H9 (cell line): ENCODE results near the gene ASTN2. TPM values are rescaled to one million over a fixed set of nuclear protein-coding genes. Genes with fewer than 3 reads are reported as not detected.

Experiments
- DNase-seq: peaks from one replicate; pipeline ENCODE4 v3.0.0-alpha.2; 2017
- H2AFZ ChIP-seq: one replicate; pipeline ENCODE4 v1.6.1; 2013; ENCODE audit warnings: mild to moderate bottlenecking, low read length, control low read depth, moderate library complexity
- H2AK5ac ChIP-seq: 2 replicates; pipeline ENCODE4 v1.6.1; 2013; ENCODE audit warnings: low read length, control low read depth, mixed read lengths; ENCODE audit not compliant: insufficient read length
- H2BK120ac ChIP-seq: one replicate; pipeline ENCODE4 v1.6.1; 2013; ENCODE audit warnings: low read depth, mild to moderate bottlenecking, low read length, control low read depth, inconsistent platforms; ENCODE audit not compliant: poor library complexity, severe bottlenecking
- H2BK12ac ChIP-seq: 2 replicates; pipeline ENCODE4 v1.6.1; 2013; ENCODE audit warnings: low read length, control low read depth, mixed read lengths, low read depth; ENCODE audit not compliant: insufficient read length
- H2BK15ac ChIP-seq: 2 replicates; pipeline ENCODE4 v1.6.1; 2013; ENCODE audit warnings: low read depth, low read length, control low read depth
- H2BK20ac ChIP-seq: one replicate; pipeline ENCODE4 v1.6.1; 2013; ENCODE audit warnings: low read depth, mild to moderate bottlenecking, low read length, control low read depth, inconsistent platforms; ENCODE audit not compliant: poor library complexity, severe bottlenecking
- H2BK5ac ChIP-seq: 2 replicates; pipeline ENCODE4 v1.6.1; 2013; ENCODE audit warnings: low read length, control low read depth, mixed read lengths; ENCODE audit not compliant: insufficient read length
- H3K14ac ChIP-seq: 2 replicates; pipeline ENCODE4 v1.6.1; 2013; ENCODE audit warnings: low read length, control low read depth; ENCODE audit not compliant: insufficient read depth
- H3K18ac ChIP-seq: 2 replicates; pipeline ENCODE4 v1.6.1; 2013; ENCODE audit warnings: low read depth, mild to moderate bottlenecking, mixed read lengths, low read length, control low read depth; ENCODE audit not compliant: insufficient read length
- H3K23ac ChIP-seq: 2 replicates; pipeline ENCODE4 v1.6.1; 2013; ENCODE audit warnings: low read length, control low read depth, mixed read lengths, low read depth; ENCODE audit not compliant: insufficient read length
- H3K23me2 ChIP-seq: 2 replicates; pipeline ENCODE4 v1.6.1; 2013; ENCODE audit warnings: low read depth, mild to moderate bottlenecking, mixed read lengths, low read length, control low read depth; ENCODE audit not compliant: insufficient read length, poor library complexity, severe bottlenecking
- H3K27ac ChIP-seq: 2 replicates; pipeline ENCODE4 v1.5.1; 2013; ENCODE audit warnings: low read length, control low read depth, mixed read lengths, low read depth; ENCODE audit not compliant: insufficient read length
- H3K27me3 ChIP-seq: 2 replicates; pipeline ENCODE4 v1.6.1; 2013; ENCODE audit warnings: low read length, control low read depth, inconsistent platforms; ENCODE audit not compliant: insufficient read depth
- H3K4ac ChIP-seq: 2 replicates; pipeline ENCODE4 v1.6.1; 2013; ENCODE audit warnings: low read depth, mild to moderate bottlenecking, control low read depth, inconsistent platforms, low read length, moderate library complexity
- H3K4me1 ChIP-seq: 2 replicates; pipeline ENCODE4 v1.6.1; 2013; ENCODE audit warnings: low read length, control low read depth, inconsistent platforms; ENCODE audit not compliant: insufficient read depth
- H3K4me2 ChIP-seq: 2 replicates; pipeline ENCODE4 v1.6.1; 2013; ENCODE audit warnings: low read length, control low read depth, mixed read lengths; ENCODE audit not compliant: insufficient read length, insufficient read depth
- H3K56ac ChIP-seq: 2 replicates; pipeline ENCODE4 v1.6.1; 2013; ENCODE audit warnings: low read depth, mild to moderate bottlenecking, mixed read lengths, low read length, control low read depth; ENCODE audit not compliant: insufficient read length
- H3K79me1 ChIP-seq: 2 replicates; pipeline ENCODE4 v1.6.1; 2013; ENCODE audit warnings: low read depth, mild to moderate bottlenecking, moderate library complexity, low read length, control low read depth, inconsistent platforms; ENCODE audit not compliant: insufficient read depth, poor library complexity, severe bottlenecking
- H3K79me2 ChIP-seq: 2 replicates; pipeline ENCODE4 v1.6.1; 2013; ENCODE audit warnings: low read length, control low read depth, inconsistent platforms; ENCODE audit not compliant: insufficient read depth
- H3K9ac ChIP-seq: 2 replicates; pipeline ENCODE4 v1.6.1; 2013; ENCODE audit warnings: low read length, control low read depth, mixed read lengths; ENCODE audit not compliant: insufficient read length; ENCODE audit errors: extremely low read depth
- H3K9me3 ChIP-seq: one replicate; pipeline ENCODE4 v1.6.1; 2013; ENCODE audit warnings: low read depth, low read length, inconsistent platforms; ENCODE audit not compliant: control insufficient read depth
- H3T11ph ChIP-seq: one replicate; pipeline ENCODE4 v1.6.1; 2013; ENCODE audit warnings: mild to moderate bottlenecking, low read length, control low read depth, inconsistent platforms
- H4K20me1 ChIP-seq: one replicate; pipeline ENCODE4 v1.6.1; 2013; ENCODE audit not compliant: control insufficient read depth, insufficient read length, insufficient read depth
- H4K5ac ChIP-seq: 2 replicates; pipeline ENCODE4 v1.6.1; 2013; ENCODE audit warnings: low read depth, mild to moderate bottlenecking, mixed read lengths, low read length, control low read depth; ENCODE audit not compliant: insufficient read length
- H4K8ac ChIP-seq: replicated peaks from 2 replicates; pipeline ENCODE4 v1.6.1; 2013; ENCODE audit warnings: low read length, control low read depth, mixed read lengths, low read depth; ENCODE audit not compliant: insufficient read length
- H4K91ac ChIP-seq: 2 replicates; pipeline ENCODE4 v1.6.1; 2013; ENCODE audit warnings: low read depth, mild to moderate bottlenecking, moderate library complexity, mixed read lengths, low read length, control low read depth; ENCODE audit not compliant: insufficient read length
- H3K27ac Mint-ChIP-seq, 3 experiments: 2 replicates in 2 of 3; 3 replicates in 1 of 3; pipeline ENCODE4 v1.8.0; 2020 to 2021; ENCODE audit warnings: mixed read lengths in 3 of 3, mild to moderate bottlenecking in 1 of 3, moderate library complexity in 1 of 3
- H3K27me3 Mint-ChIP-seq: 2 replicates; pipeline ENCODE4 v1.8.0; 2021; ENCODE audit warnings: low read depth, mild to moderate bottlenecking, moderate library complexity, mixed read lengths
- H3K36me3 Mint-ChIP-seq, 3 experiments: 2 replicates in 2 of 3; 3 replicates in 1 of 3; pipeline ENCODE4 v1.8.0; 2020 to 2021; ENCODE audit warnings: low read depth in 3 of 3, mixed read lengths in 3 of 3; ENCODE audit not compliant: insufficient read depth in 1 of 3
- H3K4me1 Mint-ChIP-seq, 2 experiments: 2 replicates each; pipeline ENCODE4 v1.8.0; 2020; ENCODE audit warnings: mixed read lengths in 2 of 2
- H3K4me3 Mint-ChIP-seq, 2 experiments: 2 replicates in 1 of 2; 3 replicates in 1 of 2; pipeline ENCODE4 v1.8.0; 2020 to 2021; ENCODE audit warnings: mild to moderate bottlenecking in 2 of 2, mixed read lengths in 2 of 2, moderate library complexity in 1 of 2
- H3K9me3 Mint-ChIP-seq, 2 experiments: 2 replicates in 1 of 2; 3 replicates in 1 of 2; pipeline ENCODE4 v1.8.0; 2020; ENCODE audit warnings: mild to moderate bottlenecking in 2 of 2, mixed read lengths in 2 of 2, moderate library complexity in 1 of 2
- CTCF ChIP-seq: fragments of 200-600 bp; sonication (generic); conservative IDR thresholded peaks from 3 replicates; pipeline ENCODE4 v1.8.0; 2021; ENCODE audit warnings: antibody characterized with exemption, mild to moderate bottlenecking
- WGBS: extraction: QIAGEN DNeasy Blood & Tissue Kit; methylation state at CpG from one replicate; pipeline ENCODE4 v1.1.7; 2013; ENCODE audit warnings: missing lambda C conversion rate, low lambda C conversion rate, mixed read lengths; ENCODE audit not compliant: insufficient read length; ENCODE audit errors: extremely low coverage; 5-methylcytosine and 5-hydroxymethylcytosine counted together
- total RNA-seq: library from RNA; stranded (reverse); gene quantifications from 2 replicates; pipeline ENCODE4 v1.2.1, GENCODE V29; 2021

The ASTN2 gene
- total RNA-seq, 1 experiment from 2014 or later = 9.7 TPM

GRCh38 chr9:116546711-116547581 is 867.9 kb downstream of the ASTN2 start:
- Histone ChIP-seq H2AFZ (no peak overlapping the region), H3K23ac (no peak overlapping the region), H3K9ac (no peak overlapping the region), H4K8ac (no peak overlapping the region), H2AK5ac (no peak overlapping the region), H2BK120ac (no peak overlapping the region), H3T11ph (no peak overlapping the region), H3K4ac (no peak overlapping the region), H3K56ac (no peak overlapping the region), H3K27me3 (no peaks in the 10 kb centered on the region), H3K4me1 (peaks cover 2% of the 10 kb centered on the region; the same call in 1 of the 2 replicates), H3K23me2 (no peaks in the 10 kb centered on the region), H3K9me3 (no peaks in the 10 kb centered on the region), H3K27ac (no peak overlapping the region), H3K4me2 (no peak overlapping the region), H3K79me1 (no peaks in the 10 kb centered on the region), H2BK12ac (no peak overlapping the region), H4K91ac (no peak overlapping the region), H3K18ac (no peak overlapping the region), H2BK15ac (no peak overlapping the region), H3K79me2 (0 out of 2 replicates have a peak, but pooled peaks cover 3% of the 10 kb centered on the region), H2BK5ac (no peak overlapping the region), H4K20me1 (no peaks in the 10 kb centered on the region), H2BK20ac (no peak overlapping the region), H3K14ac (no peak overlapping the region), H4K5ac (no peak overlapping the region)
- H3K4me3 Mint-ChIP-seq = no peak overlapping the region
- DNase-seq = no peak
- no peaks in the 10 kb centered on the region for H3K9me3 Mint-ChIP-seq
- TF ChIP-seq CTCF = no peak
- no peak overlapping the region for H3K27ac Mint-ChIP-seq
- peaks cover 7 to 11% of the 10 kb centered on the region in 2 experiments for H3K4me1 Mint-ChIP-seq
- no peaks in the 10 kb centered on the region for H3K27me3 Mint-ChIP-seq
- no CpG with 5 or more reads among the region's 7 CpGs for WGBS
- no peaks in the 10 kb centered on the region for H3K36me3 Mint-ChIP-seq
